GM19324 (cell line): ENCODE results near the gene AANAT.

Experiments used
- ATAC-seq: cut with Tn5 transposase; IDR thresholded peaks from one replicate; pipeline ENCODE4 v1.9.1; 2021; ENCODE audit warnings: mild to moderate bottlenecking, moderate library complexity; ENCODE audit not compliant: unreplicated experiment, low FRiP score

The AANAT gene

DNA sequence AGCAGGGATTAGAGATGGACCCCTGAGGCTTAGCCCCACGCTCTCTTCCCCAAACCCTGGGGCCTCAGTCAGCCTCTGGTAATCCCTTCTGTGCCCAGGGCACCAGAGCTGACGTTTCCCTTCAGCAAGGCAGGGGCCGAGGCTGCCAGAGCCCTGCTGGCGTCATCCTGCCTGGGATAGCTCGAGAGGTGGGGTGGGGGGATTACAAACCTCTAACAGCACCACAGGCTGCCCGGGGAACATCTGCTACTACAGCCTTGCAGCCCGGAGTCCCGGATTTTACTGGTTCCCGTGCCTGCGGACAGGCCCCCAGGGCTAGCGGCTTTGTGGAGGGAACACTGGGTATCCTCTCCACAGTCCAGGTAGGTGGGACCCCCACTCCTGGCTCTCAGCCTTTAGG, at the start of gene AANAT:
Gene AANAT, plus strand, starts transcription at position 238 of the 400 bp plus-strand sequence. CDS start 1,144 bp downstream, outside the sequence.
- no peak for ATAC-seq

DNA sequence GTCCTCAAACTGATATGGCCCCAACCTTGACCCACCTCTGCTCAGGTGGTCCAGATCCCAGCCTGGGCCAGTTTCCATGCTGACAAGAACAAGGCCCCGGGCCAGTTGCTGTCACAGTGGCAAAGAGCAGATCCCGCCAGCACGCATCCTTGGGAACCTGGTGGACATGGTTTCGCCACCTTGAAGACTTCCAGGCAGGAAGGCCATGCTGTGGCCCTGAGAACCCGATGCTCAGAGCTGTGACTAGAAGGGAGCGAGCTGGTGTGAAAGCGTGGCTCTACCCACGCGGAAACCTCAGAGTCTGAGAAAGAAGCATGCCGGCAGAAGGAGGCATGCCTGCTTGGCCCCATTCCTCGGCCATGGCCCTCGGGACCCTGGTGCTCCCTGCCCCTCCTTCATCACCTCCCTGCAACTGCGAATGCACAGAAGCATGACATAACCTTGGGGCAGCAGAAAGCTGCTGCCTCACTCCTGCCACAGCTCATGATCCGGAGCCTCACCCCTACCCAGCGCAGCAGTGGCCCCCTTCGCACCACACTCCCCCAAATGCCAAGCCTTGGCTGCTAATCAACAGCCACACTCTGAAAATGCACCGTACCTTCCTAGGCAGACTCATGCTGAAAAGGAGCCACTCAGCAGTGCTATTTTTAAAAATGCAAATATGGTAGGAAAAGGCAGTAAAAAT, 47.7 kb upstream of the AANAT start:
- ATAC-seq, result no peak

- no peak for ATAC-seq
Observed at GRCh38 chr17:76420356-76421043, 46.9 kb upstream of the AANAT start.

- ATAC-seq, result no peak
Observed at GRCh38 chr17:76421044-76421407, 46.4 kb upstream of the AANAT start.

GRCh38 chr17:76422406-76422805, 45.0 kb upstream of the AANAT start:
- ATAC-seq, result no peak

GRCh38 chr17:76422860-76423259, 44.5 kb upstream of the AANAT start:
- no peak for ATAC-seq

DNA sequence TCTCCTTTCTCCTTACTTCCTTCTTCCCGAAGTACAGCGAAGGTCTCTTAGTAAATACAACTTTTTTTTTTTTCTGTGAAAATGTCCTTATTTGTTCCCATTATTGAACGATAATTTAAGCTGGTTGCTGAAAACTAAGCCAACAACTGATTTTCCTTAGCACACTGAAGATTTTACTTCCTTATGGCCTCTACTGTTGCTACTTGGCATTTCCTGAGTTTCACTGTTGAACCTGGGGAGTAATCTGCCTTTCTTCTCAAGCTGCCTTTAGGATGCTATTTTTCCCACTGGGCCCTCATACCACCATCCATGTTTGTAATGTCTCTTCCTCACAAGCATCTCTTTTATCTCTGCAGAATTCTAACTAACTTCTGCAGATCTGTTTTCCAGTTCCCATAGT, 40.5 kb upstream of the AANAT start:
- ATAC-seq, result no peak

GRCh38 chr17:76427501-76428231, 39.7 kb upstream of the AANAT start:
- ATAC-seq, result no peak

- ATAC-seq, result no peak
Observed at GRCh38 chr17:76428511-76428910, 38.9 kb upstream of the AANAT start.

GRCh38 chr17:76431509-76431908, 35.9 kb upstream of the AANAT start:
- no peak for ATAC-seq

DNA sequence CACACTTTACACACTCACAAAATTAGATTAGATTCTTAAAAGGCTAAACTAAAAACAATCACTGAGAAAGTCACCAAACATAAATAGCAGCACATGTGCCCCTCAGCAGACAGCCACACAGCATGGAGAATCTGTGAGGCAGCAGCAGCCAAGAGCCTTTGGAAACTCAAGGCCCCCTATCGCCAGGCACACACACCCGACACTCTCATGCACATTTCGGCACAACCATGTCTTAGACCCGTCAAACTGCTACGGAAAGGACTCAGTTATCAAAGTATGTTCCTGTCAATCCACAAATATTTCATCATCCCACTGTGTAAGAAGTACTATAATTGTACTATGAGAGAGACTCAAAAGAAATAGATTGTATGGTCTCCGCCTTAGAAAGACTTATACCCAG, 35.4 kb upstream of the AANAT start:
- no peak for ATAC-seq

- no peak for ATAC-seq
Observed at GRCh38 chr17:76432712-76433336, 34.6 kb upstream of the AANAT start.

DNA sequence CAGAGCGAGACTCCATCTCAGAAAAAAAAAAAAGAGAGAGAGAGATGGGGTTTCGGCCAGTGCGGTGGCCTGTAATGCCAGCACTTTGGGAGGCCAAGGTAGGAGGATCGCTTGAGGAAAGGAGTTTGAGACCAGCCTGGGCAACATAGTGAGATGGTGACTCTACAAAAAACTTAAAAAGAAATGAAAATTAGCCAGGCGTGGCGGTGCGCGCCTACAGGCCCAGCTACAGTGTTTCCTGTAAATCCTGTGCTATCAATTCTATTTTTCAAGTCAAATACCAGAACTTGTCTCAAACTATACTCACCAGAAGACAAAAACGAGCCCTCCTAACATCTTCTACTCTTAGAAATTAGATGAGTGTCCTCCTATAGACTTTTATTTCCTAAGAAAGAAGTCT, 33.7 kb upstream of the AANAT start:
- ATAC-seq, result no peak

DNA sequence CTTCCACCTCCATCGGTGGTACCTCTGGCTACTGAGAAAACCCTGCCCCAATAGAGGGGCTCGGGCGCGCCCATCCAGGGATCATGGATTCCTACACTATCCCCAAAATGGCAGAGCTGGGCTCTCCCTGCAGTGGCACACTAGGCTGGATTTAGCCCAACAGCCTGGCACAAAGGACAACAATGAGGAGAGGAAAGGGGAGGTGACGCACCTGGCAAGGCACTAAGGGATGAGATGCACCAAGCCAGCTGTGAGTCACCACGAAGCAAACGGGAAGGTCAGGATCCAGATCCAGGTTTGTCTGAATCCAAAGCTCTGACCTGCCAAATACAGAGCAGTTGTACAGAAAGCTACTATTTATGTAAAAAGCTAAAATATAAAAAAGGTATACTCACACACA, 32.5 kb upstream of the AANAT start:
- no peak for ATAC-seq

DNA sequence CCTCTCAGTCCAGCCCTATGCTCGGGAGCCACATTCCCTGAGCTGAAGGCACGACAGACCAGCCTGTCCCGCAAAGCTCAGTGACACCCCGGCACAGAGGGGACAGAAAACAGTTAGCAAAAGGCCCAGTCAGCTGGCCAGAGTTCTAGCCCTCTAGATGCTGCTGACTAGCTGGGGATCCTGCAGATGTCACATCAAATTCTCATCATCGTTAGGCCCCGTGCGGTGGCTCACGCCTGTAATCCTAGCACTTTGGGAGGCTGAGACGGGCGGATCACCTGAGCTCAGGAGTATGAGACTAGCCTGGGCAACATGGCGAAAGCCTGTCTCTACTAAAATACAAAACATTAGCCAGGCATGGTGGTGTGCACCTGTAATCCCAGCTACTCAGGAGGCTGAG, 31.7 kb upstream of the AANAT start:
- ATAC-seq, result no peak

- ATAC-seq, result no peak
Observed at GRCh38 chr17:76437467-76438402, 29.7 kb upstream of the AANAT start.

DNA sequence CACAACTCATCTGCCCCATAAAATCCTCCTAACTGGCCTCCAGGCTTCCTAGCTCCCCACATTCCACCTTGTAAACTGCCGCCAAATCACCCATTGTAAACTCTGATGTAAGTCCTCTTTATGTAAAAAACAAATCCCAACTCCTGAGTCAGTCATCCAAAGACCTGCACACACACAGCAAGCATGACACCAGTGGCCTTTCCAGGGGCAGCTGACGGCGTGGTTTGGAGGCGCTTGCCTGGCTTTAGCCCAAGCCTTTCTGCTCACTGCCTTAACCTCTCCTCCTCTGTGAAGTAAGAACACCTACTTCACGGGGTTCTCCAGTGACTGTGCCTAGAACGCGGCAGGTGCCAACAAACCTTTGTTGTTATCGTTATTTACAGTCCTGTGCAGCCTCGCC, 28.5 kb upstream of the AANAT start:
- ATAC-seq, result no peak

DNA sequence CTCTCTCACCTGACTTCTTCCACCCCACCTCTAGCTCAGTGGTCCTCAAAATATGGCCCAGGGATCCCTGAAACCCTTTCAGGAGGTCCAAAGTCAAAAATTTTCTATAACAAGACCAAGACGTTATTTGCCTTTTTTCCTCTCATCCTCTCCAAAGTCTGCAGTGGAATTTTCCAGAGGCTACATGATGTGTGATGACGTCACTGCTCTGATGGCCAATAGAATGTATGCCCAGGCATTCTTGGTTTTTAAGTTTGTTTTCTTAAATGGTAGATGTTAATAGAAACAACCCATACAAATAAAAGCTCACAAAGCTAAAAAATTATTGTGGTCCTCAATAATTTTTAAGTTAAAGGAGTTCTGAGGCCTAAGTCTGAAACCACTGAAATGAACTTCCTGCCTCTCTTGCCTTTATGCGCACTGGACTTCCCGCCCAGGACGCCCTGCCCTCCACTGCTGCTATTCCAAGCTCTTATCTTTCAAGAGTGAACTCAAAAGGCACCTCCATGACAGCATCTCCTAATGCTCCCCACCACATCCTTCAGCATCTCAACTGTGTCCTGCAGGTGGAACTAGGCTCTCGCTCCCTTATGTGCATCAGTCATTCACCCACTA, 28.0 kb upstream of the AANAT start:
- no peak for ATAC-seq

DNA sequence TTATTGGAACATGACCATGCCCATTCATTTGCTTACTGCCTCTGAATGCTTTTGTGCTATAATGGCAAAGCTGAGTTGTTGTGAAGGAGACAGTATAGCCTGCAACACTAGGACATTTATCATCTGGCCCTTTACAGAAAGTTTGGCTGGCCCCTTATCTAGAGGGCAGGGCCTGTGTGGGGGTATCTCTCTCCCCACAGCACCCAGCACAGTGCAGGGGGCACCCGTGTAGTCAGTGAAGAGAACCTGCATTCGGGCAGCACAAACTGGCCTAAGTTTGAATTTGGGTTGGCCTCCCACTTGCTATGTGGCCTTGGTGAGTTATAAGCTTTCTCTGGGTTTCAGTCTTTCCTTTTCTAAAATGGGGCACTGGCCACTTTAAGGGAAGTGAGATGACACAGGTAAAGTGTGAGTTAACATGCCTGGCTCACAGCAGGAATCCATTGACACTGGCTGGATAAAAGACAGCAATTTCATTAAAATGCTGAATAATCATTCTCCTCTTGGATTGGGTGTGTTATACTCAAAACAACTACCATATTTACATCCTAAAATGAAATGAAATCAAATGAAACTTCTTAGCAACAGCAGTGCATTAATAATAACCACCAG, 26.5 kb upstream of the AANAT start:
- no peak for ATAC-seq
